Measurements from ENCODE around the gene TGFB3.

DNA sequence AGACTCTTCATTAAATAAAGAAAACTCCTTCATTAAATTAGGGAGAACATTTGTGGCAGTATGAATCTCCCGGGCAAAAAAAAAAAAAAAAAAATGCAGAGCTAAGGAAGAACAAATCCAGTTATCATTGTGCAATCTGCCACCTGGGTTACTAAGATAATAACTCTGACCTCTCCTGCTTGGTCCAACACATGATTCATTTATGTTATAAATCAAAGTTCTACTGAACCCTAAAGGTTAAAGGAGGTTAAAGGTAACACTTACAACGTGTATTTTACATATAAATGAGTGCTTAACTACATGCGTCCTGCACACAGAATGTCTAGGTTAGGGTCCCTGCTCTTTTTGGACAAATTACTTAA is 4.2 kb downstream of the TGFB3 start:
- TF ChIP-seq, protein P1, sequence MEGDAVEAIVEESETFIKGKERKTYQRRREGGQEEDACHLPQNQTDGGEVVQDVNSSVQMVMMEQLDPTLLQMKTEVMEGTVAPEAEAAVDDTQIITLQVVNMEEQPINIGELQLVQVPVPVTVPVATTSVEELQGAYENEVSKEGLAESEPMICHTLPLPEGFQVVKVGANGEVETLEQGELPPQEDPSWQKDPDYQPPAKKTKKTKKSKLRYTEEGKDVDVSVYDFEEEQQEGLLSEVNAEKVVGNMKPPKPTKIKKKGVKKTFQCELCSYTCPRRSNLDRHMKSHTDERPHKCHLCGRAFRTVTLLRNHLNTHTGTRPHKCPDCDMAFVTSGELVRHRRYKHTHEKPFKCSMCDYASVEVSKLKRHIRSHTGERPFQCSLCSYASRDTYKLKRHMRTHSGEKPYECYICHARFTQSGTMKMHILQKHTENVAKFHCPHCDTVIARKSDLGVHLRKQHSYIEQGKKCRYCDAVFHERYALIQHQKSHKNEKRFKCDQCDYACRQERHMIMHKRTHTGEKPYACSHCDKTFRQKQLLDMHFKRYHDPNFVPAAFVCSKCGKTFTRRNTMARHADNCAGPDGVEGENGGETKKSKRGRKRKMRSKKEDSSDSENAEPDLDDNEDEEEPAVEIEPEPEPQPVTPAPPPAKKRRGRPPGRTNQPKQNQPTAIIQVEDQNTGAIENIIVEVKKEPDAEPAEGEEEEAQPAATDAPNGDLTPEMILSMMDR (IDR thresholded peaks at IDR 0.05) = no peak
- TF ChIP-seq POLR2A (IDR thresholded peaks at IDR 0.05) = no peak

Data from adrenal gland (tissue), 5 donors.